KMS-11 (cell line): ENCODE data around the gene DYRK1A.

ENCODE experiments used
- H2AFZ ChIP-seq: fragments of 200-600 bp; sonication (generic); 2 replicates; pipeline ENCODE4 v1.6.1; 2016; ENCODE audit warnings: antibody characterized with exemption, mixed run types, low read depth
- H3K27ac ChIP-seq: fragments of 200-600 bp; sonication (generic); 2 replicates; pipeline ENCODE4 v1.6.1; 2016; ENCODE audit warnings: mild to moderate bottlenecking, mixed run types
- H3K27me3 ChIP-seq: fragments of 200-600 bp; sonication (generic); 2 replicates; pipeline ENCODE4 v1.6.1; 2017; ENCODE audit warnings: mild to moderate bottlenecking, low read depth, mixed run types, moderate library complexity; ENCODE audit not compliant: insufficient read depth
- H3K36me3 ChIP-seq: fragments of 200-600 bp; sonication (generic); 2 replicates; pipeline ENCODE4 v1.6.1; 2017; ENCODE audit warnings: mild to moderate bottlenecking, mixed run types; ENCODE audit not compliant: insufficient read depth
- H3K4me1 ChIP-seq: fragments of 200-600 bp; sonication (generic); 2 replicates; pipeline ENCODE4 v1.6.1; 2016; ENCODE audit warnings: mild to moderate bottlenecking, low read depth, mixed run types; ENCODE audit not compliant: poor library complexity, severe bottlenecking
- H3K4me2 ChIP-seq: fragments of 200-600 bp; sonication (generic); 2 replicates; pipeline ENCODE4 v1.7.0; 2016; ENCODE audit warnings: mild to moderate bottlenecking, mixed run types
- H3K4me3 ChIP-seq: fragments of 200-600 bp; sonication (generic); IDR thresholded peaks from 2 replicates; pipeline ENCODE4 v1.6.1; 2017; ENCODE audit warnings: low read depth, low read length, mixed read lengths; ENCODE audit not compliant: insufficient read depth
- H3K79me2 ChIP-seq: fragments of 200-600 bp; sonication (generic); 2 replicates; pipeline ENCODE4 v1.6.1; 2016; ENCODE audit warnings: low read depth, mixed run types; ENCODE audit not compliant: insufficient read depth
- H3K9ac ChIP-seq: fragments of 200-600 bp; sonication (generic); 2 replicates; pipeline ENCODE4 v1.6.1; 2016; ENCODE audit warnings: mild to moderate bottlenecking, mixed run types
- H4K20me1 ChIP-seq: fragments of 200-600 bp; sonication (generic); 2 replicates; pipeline ENCODE4 v1.6.1; 2016; ENCODE audit warnings: mild to moderate bottlenecking, mixed run types; ENCODE audit not compliant: insufficient read depth
- CTCF ChIP-seq: fragments of 200-600 bp; sonication (generic); conservative IDR thresholded peaks from 2 replicates; pipeline ENCODE4 v1.6.1; 2017; ENCODE audit warnings: low read depth, mild to moderate bottlenecking, antibody characterized with exemption, low read length, moderate library complexity, mixed read lengths

Gene DYRK1A

GRCh38 chr21:37422382-37422781, 55.8 kb downstream of the DYRK1A start:
- H3K9ac ChIP-seq: no peak overlapping the region
- peaks cover 59% of the 10 kb centered on the region for H3K79me2 ChIP-seq
- H2AFZ ChIP-seq: no peak overlapping the region
- no peaks in the 10 kb centered on the region for H3K36me3 ChIP-seq
- H3K4me2 ChIP-seq: no peak overlapping the region
- H3K4me3 ChIP-seq: no peak overlapping the region
- TF ChIP-seq CTCF: no peak
- H3K27me3 ChIP-seq: no peaks in the 10 kb centered on the region
- H3K27ac ChIP-seq: no peak overlapping the region
- H4K20me1 ChIP-seq: peaks cover 15% of the 10 kb centered on the region; the same call in 1 of the 2 replicates
- H3K4me1 ChIP-seq: peaks cover 10% of the 10 kb centered on the region

- H3K4me1 ChIP-seq: peaks cover 11% of the 10 kb centered on the region
- no peak overlapping the region for H3K4me2 ChIP-seq
- H3K4me3 ChIP-seq: no peak overlapping the region
- H2AFZ ChIP-seq: no peak overlapping the region
- H3K9ac ChIP-seq: no peak overlapping the region
- no peaks in the 10 kb centered on the region for H3K27me3 ChIP-seq
- TF ChIP-seq CTCF: no peak
- H4K20me1 ChIP-seq: peaks cover 15% of the 10 kb centered on the region
- no peaks in the 10 kb centered on the region for H3K36me3 ChIP-seq
- H3K79me2 ChIP-seq: peaks cover 52% of the 10 kb centered on the region
- H3K27ac ChIP-seq: no peak overlapping the region
These were observed 56.5 kb downstream of the DYRK1A start for GRCh38 chr21:37423103-37423502.

- H3K4me2 ChIP-seq: no peak overlapping the region
- no peak for TF ChIP-seq CTCF
- H3K27me3 ChIP-seq: no peaks in the 10 kb centered on the region
- H2AFZ ChIP-seq: no peak overlapping the region
- H3K79me2 ChIP-seq: peaks cover 39% of the 10 kb centered on the region
- H3K36me3 ChIP-seq: no peaks in the 10 kb centered on the region
- no peak overlapping the region for H3K4me3 ChIP-seq
- H3K4me1 ChIP-seq: peaks cover 21% of the 10 kb centered on the region
- no peak overlapping the region for H3K9ac ChIP-seq
- H4K20me1 ChIP-seq: peaks cover 4% of the 10 kb centered on the region; the same call in 1 of the 2 replicates
- no peak overlapping the region for H3K27ac ChIP-seq
These were observed 57.8 kb downstream of the DYRK1A start for GRCh38 chr21:37424396-37424795.

- H4K20me1 ChIP-seq: no peaks in the 10 kb centered on the region; the same call in 1 of the 2 replicates
These were observed 58.4 kb downstream of the DYRK1A start for GRCh38 chr21:37425001-37425400.

More at GRCh38 chr21:37425001-37425400, 58.4 kb downstream of the DYRK1A start:
- Histone ChIP-seq H2AFZ (no peak overlapping the region), H3K4me1 (peaks cover 21% of the 10 kb centered on the region), H3K79me2 (peaks cover 34% of the 10 kb centered on the region; the same call in 1 of the 2 replicates), H3K9ac (no peak overlapping the region), H3K4me3 (no peak overlapping the region), H3K4me2 (no peak overlapping the region), H3K27me3 (no peaks in the 10 kb centered on the region), H3K36me3 (no peaks in the 10 kb centered on the region), H3K27ac (no peak overlapping the region)
- no peak for TF ChIP-seq CTCF
